A549 (cell line): ENCODE data around the gene MRPL51. TPM values are rescaled to one million over a fixed set of nuclear protein-coding genes. Genes with fewer than 3 reads are reported as not detected.
"Not testable (repeated sequence)": the region's sequence is repeated elsewhere in the genome, so short reads cannot be mapped to it uniquely, and the experiment has no call there.

ENCODE experiments used
- ATAC-seq, 2 experiments: fragments of 200-7000 bp in 1 of 2; fragments of >200 bp in 1 of 2; cut with Nextera tagmentation in 1 of 2; cut with Tn5 transposase in 1 of 2; 3 replicates each; pipeline versions ENCODE4 v1.8.0 to v1.9.1; 2018 to 2020; ENCODE audit warnings: mild to moderate bottlenecking in 1 of 2, moderate library complexity in 1 of 2
- CTCF ChIA-PET: fragments of 300-600 bp; sonication (Branson Sonifier 250); formaldehyde crosslinking; extraction: SDS; loops from one replicate; lab custom pipeline; 2021; ENCODE audit warnings: antibody characterized with exemption, inconsistent platforms; lab: Yijun Ruan, JAX
- POLR2A ChIA-PET: fragments of 350-600 bp; formaldehyde crosslinking; extraction: SDS; loops from one replicate; lab custom pipeline; 2021; ENCODE audit warnings: antibody characterized with exemption, inconsistent platforms; lab: Yijun Ruan, JAX
- DNase-seq, 2 experiments: peaks; one replicate each; pipeline versions ENCODE4 v3.0.0 to v3.0.0-alpha.2; 2011 to 2016; ENCODE audit warnings: low read depth in 1 of 2, low spot score in 1 of 2
- FAIRE-seq: peaks from 2 replicates; lab custom pipeline; 2011; peaks lifted over from hg19 to GRCh38; lab: Jason Lieb, UNC
- H3K27ac ChIP-seq, 2 experiments: fragments of >200 bp; sonication (Bioruptor Twin); formaldehyde crosslinking; 3 replicates each; pipeline ENCODE4 v1.5.1; 2016 to 2017
- H3K4me1 ChIP-seq: fragments of >200 bp; sonication (Bioruptor Twin); formaldehyde crosslinking; 3 replicates; pipeline ENCODE4 v1.6.1; 2016
- H3K4me2 ChIP-seq: fragments of >200 bp; sonication (Bioruptor Twin); formaldehyde crosslinking; 3 replicates; pipeline ENCODE4 v1.6.1; 2016
- H3K4me3 ChIP-seq: fragments of >200 bp; sonication (Bioruptor Twin); formaldehyde crosslinking; 3 replicates; pipeline ENCODE4 v1.5.1; 2016
- H3K9me3 ChIP-seq: fragments of >200 bp; sonication (Bioruptor Twin); formaldehyde crosslinking; 3 replicates; pipeline ENCODE4 v1.6.1; 2016
- EHF ChIP-seq: fragments of 250-450 bp; sonication (Bioruptor Pico); IDR thresholded peaks from 2 replicates; pipeline ENCODE4 v1.5.0; 2020; ENCODE audit warnings: mild to moderate bottlenecking
- EP300 ChIP-seq, 2 experiments: fragments of >200 bp; sonication (Bioruptor Twin); formaldehyde crosslinking; IDR thresholded peaks; 2 replicates in 1 of 2; 3 replicates in 1 of 2; pipeline ENCODE4 v1.6.1; 2016 to 2017
- FOXS1 ChIP-seq: fragments of 250-450 bp; sonication (Bioruptor Pico); IDR thresholded peaks from 2 replicates; pipeline ENCODE4 v1.5.0; 2020; ENCODE audit warnings: mild to moderate bottlenecking, moderate library complexity
- HES2 ChIP-seq: fragments of >200 bp; sonication (Bioruptor Twin); formaldehyde crosslinking; IDR thresholded peaks from 2 replicates; pipeline ENCODE4 v1.6.1; 2016
- HEYL ChIP-seq: fragments of 250-450 bp; sonication (Bioruptor Pico); IDR thresholded peaks from 2 replicates; pipeline ENCODE4 v1.8.0; 2021; ENCODE audit warnings: mild to moderate bottlenecking, moderate library complexity
- KDM1A ChIP-seq: fragments of 200-600 bp; sonication (generic); IDR thresholded peaks from 2 replicates; pipeline ENCODE4 v1.6.1; 2016; ENCODE audit warnings: low read depth, mild to moderate bottlenecking
- MAFK ChIP-seq: fragments of 450-650 bp; IDR thresholded peaks from 2 replicates; pipeline ENCODE4 v1.6.1; 2014; ENCODE audit not compliant: partially characterized antibody
- MYC ChIP-seq: IDR thresholded peaks from 2 replicates; pipeline ENCODE4 v1.6.1; 2012; ENCODE audit warnings: mild to moderate bottlenecking, inconsistent platforms, low read length, improper control_type of control experiment, borderline replicate concordance
- POLR2AphosphoS2 ChIP-seq: conservative IDR thresholded peaks from 2 replicates; pipeline ENCODE4 v1.6.1; 2012; ENCODE audit warnings: low read length, improper control_type of control experiment, inconsistent platforms
- RAD21 ChIP-seq, 2 experiments: fragments of >200 bp in 1 of 2; sonication (Bioruptor Twin) in 1 of 2; formaldehyde crosslinking in 1 of 2; IDR thresholded peaks in 1 of 2; conservative IDR thresholded peaks in 1 of 2; 2 replicates in 1 of 2; 3 replicates in 1 of 2; pipeline ENCODE4 v1.6.1; 2012 to 2018; ENCODE audit warnings: inconsistent platforms in 1 of 2
- REST ChIP-seq: fragments of 200-600 bp; sonication (generic); IDR thresholded peaks from 2 replicates; pipeline ENCODE4 v1.6.1; 2016; ENCODE audit warnings: antibody characterized with exemption, mild to moderate bottlenecking, moderate library complexity
- ZFP36 ChIP-seq: fragments of 450-650 bp; IDR thresholded peaks from 2 replicates; pipeline ENCODE4 v1.6.1; 2014; ENCODE audit warnings: borderline replicate concordance; ENCODE audit not compliant: partially characterized antibody
- WGBS: methylation state at CpG from one replicate; pipeline ENCODE4 v1.1.6; 2017; ENCODE audit errors: missing lambda C conversion rate; 5-methylcytosine and 5-hydroxymethylcytosine counted together
- polyA plus RNA-seq, 4 experiments: library from polyadenylated mRNA; depleted of rRNA in 3 of 4; stranded (reverse); fragments of >200 nt; fragmentation: RNase III in 1 of 4; extraction: RNeasy Plus Mini Kit Qiagen cat#74134 plus additional on column Dnase treatment in 1 of 4; gene quantifications; 2 replicates in 3 of 4; 3 replicates in 1 of 4; pipeline ENCODE4 v1.2.3, GENCODE V29; 2011 to 2017
- TF ChIP-seq, protein P1 (sequence below): fragments of 450-650 bp; IDR thresholded peaks from 2 replicates; pipeline ENCODE4 v1.6.1; 2014; ENCODE audit warnings: antibody characterized with exemption
- TF ChIP-seq, protein P2 (sequence below): fragments of 250-450 bp; sonication (Bioruptor Pico); IDR thresholded peaks from 2 replicates; pipeline ENCODE4 v1.5.0; 2021; ENCODE audit warnings: mild to moderate bottlenecking, moderate library complexity, borderline replicate concordance

Gene MRPL51
- polyA plus RNA-seq, 2 of the 4 experiments (the other 2 are of a cell fraction), result 272 to 337 TPM

- TF ChIP-seq MYC (no peak), MAFK (no peak), FOXS1 (CRISPR knock-in tag) (no peak), EP300 (IDR thresholded peaks at IDR 0.05) (no peak), ZFP36 (no peak), EHF (CRISPR knock-in tag) (no peak), RAD21 (conservative IDR thresholded peaks at IDR 0.05 in 1 of 2, IDR thresholded peaks at IDR 0.05 in 1 of 2) (no peak), KDM1A (no peak), POLR2AphosphoS2 (no peak), HEYL (CRISPR knock-in tag) (no peak), HES2 (no peak), REST (no peak)
- TF ChIP-seq, protein P1, sequence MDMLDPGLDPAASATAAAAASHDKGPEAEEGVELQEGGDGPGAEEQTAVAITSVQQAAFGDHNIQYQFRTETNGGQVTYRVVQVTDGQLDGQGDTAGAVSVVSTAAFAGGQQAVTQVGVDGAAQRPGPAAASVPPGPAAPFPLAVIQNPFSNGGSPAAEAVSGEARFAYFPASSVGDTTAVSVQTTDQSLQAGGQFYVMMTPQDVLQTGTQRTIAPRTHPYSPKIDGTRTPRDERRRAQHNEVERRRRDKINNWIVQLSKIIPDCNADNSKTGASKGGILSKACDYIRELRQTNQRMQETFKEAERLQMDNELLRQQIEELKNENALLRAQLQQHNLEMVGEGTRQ, result no peak
- TF ChIP-seq, protein P2, sequence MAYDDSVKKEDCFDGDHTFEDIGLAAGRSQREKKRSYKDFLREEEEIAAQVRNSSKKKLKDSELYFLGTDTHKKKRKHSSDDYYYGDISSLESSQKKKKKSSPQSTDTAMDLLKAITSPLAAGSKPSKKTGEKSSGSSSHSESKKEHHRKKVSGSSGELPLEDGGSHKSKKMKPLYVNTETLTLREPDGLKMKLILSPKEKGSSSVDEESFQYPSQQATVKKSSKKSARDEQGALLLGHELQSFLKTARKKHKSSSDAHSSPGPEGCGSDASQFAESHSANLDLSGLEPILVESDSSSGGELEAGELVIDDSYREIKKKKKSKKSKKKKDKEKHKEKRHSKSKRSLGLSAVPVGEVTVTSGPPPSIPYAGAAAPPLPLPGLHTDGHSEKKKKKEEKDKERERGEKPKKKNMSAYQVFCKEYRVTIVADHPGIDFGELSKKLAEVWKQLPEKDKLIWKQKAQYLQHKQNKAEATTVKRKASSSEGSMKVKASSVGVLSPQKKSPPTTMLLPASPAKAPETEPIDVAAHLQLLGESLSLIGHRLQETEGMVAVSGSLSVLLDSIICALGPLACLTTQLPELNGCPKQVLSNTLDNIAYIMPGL (CRISPR knock-in tag), result no peak
- TF ChIP-seq, all 56 proteins: peak for 0
- DNase-seq, result no peak
- no peak overlapping the region for H3K4me3 ChIP-seq
- ChIA-PET CTCF (interaction anchor here (1.0 to 4.6 kb wide), 8 partner anchors 11 to 184 kb away, joined by 3 to 33 read pairs (median 6); no protein-coding TSS in a partner anchor), POLR2A (no interaction called here)
- ATAC-seq, result no peak
- H3K4me2 ChIP-seq, result peak overlapping the region; percentile 100
- no peak for FAIRE-seq
- peaks cover 42% of the 10 kb centered on the region for H3K4me1 ChIP-seq
- no peaks in the 10 kb centered on the region for H3K9me3 ChIP-seq
- no peak overlapping the region for H3K27ac ChIP-seq
These were observed 24.8 kb downstream of the MRPL51 start for GRCh38 chr12:6468283-6468575.

DNA sequence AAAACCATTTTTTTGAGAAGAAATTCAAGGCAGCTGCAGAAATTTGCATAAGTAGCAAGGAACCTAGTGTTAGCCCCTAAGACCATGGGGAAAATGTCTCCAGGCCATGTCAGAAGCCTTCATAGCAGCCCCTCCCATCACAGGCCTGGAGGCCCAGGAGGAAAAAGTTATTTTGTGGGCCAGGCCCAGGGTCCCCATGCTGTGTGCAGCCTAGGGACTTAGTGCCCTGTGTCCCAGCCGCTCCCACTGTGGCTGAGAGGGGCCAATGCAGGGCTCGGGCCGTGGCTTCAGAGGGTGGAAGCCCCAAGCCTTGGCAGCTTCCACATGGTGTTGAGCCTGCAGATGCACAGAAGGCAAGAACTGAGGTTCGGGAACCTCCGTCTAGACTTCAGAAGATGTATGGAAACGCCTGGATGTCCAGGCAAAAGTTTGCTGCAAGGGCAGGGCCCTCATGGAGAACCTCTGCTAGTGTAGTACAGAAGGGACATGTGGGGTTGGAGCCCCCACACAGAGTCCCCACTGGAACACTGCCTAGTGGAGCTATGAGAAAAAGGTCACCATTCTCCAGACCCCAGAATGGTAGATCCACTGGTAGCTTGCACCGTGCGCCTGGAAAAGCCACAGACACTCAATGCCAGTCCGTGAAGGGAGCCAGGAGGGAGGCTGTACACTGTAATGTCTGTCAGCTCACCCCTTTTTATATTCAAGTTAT lies 25.3 kb downstream of the MRPL51 start:
- H3K4me1 ChIP-seq, result peaks cover 42% of the 10 kb centered on the region
- WGBS, result 96% methylated on average over 9 of the region's 9 CpGs
- H3K9me3 ChIP-seq, POLR2A ChIA-PET, DNase-seq, ATAC-seq, H3K4me3 ChIP-seq, FAIRE-seq: not testable (repeated sequence)
- H3K27ac ChIP-seq, result 0 out of 6 replicates have a peak overlapping the region, but pooled peaks of 1 of the 2 experiments have one; percentile 7
- CTCF ChIA-PET, result interaction anchor here (1.0 to 4.6 kb wide), 8 partner anchors 11 to 183 kb away, joined by 3 to 33 read pairs (median 6); no protein-coding TSS in a partner anchor
- H3K4me2 ChIP-seq, result peak overlapping the region; percentile 100

DNA sequence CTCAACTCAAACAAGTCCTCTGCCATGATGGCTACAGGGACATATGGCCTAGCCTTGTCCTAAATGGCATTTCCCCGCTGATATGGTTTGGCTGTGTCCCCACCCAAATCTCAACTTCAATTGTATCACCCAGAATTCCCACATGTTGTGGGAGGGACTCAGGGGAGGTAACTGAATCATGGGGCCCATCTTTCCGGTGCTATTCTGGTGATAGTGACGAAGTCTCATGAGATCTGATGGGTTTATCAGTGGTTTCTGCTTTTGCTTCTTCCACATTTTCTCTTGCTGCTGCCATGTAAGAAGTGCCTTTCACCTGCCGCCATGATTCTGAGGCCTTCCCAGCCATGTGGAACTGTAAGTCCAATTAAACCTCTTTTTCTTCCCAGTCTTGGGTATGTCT lies 26.3 kb downstream of the MRPL51 start:
- H3K9me3 ChIP-seq, H3K4me3 ChIP-seq, H3K4me2 ChIP-seq, H3K27ac ChIP-seq, FAIRE-seq, ATAC-seq, DNase-seq: not testable (repeated sequence)
- ChIA-PET POLR2A (interaction anchor here (1.4 kb wide), 1 partner anchor 131 kb away, joined by 3 read pairs; no protein-coding TSS in a partner anchor), CTCF (interaction anchor here (1.1 to 4.6 kb wide), 15 partner anchors 12 to 145 kb away, joined by 3 to 121 read pairs (median 29); partner anchors contain the start of genes CD27 and TAPBPL)
- WGBS, result 95% methylated on average over 4 of the region's 4 CpGs
- H3K4me1 ChIP-seq, result peaks cover 36% of the 10 kb centered on the region
